ENCODE data around the gene SETD3. TPM values are rescaled to one million over a fixed set of nuclear protein-coding genes. Genes with fewer than 3 reads are reported as not detected.
A peak's percentile ranks its signal among the peaks of the same experiment; 100 is the strongest.

SETD3 gene
- total RNA-seq, 1 donor from 2014 or later = 44.3 TPM

DNA sequence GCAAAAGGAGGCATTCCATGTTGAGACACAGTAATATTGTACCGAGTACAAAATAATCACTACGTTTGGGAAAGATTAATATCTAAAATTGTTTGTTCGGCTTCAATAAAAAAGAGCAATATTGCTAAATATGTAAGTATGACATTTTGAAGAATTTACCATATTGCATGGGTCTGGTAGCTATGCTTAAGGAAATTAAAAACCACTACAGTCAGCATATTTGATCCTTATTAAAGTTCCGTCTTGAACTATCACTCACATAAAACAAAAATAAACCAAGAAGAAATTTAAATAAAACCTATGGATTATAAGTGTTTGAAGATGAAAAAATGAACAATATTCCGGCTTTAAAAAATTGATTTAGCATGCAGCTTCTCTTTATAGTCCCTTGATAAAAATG is 63.8 kb downstream of the SETD3 start:
- TF ChIP-seq, protein P1, sequence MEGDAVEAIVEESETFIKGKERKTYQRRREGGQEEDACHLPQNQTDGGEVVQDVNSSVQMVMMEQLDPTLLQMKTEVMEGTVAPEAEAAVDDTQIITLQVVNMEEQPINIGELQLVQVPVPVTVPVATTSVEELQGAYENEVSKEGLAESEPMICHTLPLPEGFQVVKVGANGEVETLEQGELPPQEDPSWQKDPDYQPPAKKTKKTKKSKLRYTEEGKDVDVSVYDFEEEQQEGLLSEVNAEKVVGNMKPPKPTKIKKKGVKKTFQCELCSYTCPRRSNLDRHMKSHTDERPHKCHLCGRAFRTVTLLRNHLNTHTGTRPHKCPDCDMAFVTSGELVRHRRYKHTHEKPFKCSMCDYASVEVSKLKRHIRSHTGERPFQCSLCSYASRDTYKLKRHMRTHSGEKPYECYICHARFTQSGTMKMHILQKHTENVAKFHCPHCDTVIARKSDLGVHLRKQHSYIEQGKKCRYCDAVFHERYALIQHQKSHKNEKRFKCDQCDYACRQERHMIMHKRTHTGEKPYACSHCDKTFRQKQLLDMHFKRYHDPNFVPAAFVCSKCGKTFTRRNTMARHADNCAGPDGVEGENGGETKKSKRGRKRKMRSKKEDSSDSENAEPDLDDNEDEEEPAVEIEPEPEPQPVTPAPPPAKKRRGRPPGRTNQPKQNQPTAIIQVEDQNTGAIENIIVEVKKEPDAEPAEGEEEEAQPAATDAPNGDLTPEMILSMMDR (conservative IDR thresholded peaks at IDR 0.05; ENCODE audit: low read depth, low read length) = no peak
- H3K4me3 ChIP-seq (ENCODE audit: low read depth, low read length) = no peak overlapping the region
- DNase-seq (ENCODE audit: low read depth) = no peak

DNA sequence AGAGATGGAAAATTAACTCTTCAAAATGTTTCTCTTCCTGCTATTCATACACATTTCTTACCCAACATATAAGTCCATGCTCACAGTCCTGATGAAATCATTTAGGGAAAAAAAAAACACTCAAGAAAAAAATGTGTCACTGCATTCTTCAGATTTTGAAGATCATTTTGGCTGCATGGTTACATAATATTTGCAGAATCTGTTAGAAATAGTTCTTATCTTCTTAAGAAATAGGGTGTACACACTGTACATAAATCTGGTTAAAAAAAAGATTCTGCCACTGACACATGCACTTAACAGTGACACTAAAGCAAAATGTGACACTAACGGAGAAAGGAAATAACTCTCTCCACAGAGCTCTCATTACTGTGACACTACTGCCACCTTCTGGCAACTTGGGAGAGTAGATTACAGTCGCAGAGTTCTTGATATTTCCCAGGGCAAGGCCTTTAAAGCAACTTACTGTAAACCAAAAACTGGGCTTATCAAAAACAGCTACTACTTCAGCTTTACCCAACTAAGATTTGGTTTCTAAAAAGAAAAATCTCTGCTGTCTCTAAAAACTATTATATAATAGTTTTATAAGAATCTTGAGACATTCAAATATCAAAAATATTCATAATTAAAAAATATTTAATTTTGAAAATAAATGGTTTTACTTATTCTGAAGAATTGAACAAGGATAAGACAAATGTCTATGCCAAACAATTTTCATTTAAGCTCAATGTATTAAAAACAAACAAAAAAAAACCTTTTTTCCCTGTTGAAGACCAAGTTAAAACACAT is 65.0 kb downstream of the SETD3 start:
- H3K4me3 ChIP-seq (ENCODE audit: low read depth, low read length) = no peak overlapping the region
- no peak for DNase-seq (ENCODE audit: low read depth)
- TF ChIP-seq, protein P1 (conservative IDR thresholded peaks at IDR 0.05; ENCODE audit: low read depth, low read length) = peak; percentile 87

DNA sequence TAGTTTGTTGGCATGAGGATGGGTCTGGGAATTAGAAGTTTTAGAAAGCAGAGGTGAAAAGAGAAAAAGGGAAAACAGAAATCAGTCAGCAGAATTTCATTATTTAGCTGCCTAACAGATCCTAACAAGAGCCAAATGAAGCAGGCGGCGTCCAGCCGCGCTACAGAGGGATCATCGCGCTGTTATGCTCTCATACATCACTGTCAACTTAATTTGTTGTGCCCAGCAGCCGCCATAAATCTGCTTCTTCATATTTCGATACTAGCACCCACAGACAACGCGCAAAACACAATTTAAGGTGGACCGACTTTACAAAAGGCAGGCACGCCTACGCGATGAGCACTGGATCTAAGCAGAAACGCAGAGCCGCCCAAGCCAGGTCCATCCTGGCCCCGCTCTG is 66.7 kb downstream of the SETD3 start:
- no peak for DNase-seq (ENCODE audit: low read depth)
- TF ChIP-seq, protein P1 (conservative IDR thresholded peaks at IDR 0.05; ENCODE audit: low read depth, low read length) = no peak
- no peak overlapping the region for H3K4me3 ChIP-seq (ENCODE audit: low read depth, low read length)

DNA sequence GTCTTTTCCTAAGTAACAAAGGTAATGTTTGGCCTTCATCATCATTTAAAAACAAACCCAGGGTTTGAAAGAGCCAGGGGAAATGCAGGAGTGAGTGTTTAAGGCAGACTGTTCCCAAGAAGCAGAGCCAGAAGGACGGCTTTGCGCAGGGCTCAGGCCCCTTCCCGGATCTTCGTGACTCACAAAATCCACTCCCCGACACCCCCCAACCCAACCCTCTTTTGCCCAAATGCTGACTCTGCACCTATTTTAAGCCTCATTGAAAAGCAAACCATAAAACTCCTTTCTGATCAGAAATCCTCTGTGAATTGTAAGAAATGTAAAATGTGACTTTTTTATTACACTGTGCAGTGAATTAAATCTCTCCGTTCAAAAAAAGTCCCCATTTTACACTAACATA is 67.5 kb downstream of the SETD3 start:
- no peak for DNase-seq (ENCODE audit: low read depth)
- TF ChIP-seq, protein P1 (conservative IDR thresholded peaks at IDR 0.05; ENCODE audit: low read depth, low read length) = no peak
- no peak overlapping the region for H3K4me3 ChIP-seq (ENCODE audit: low read depth, low read length)

DNA sequence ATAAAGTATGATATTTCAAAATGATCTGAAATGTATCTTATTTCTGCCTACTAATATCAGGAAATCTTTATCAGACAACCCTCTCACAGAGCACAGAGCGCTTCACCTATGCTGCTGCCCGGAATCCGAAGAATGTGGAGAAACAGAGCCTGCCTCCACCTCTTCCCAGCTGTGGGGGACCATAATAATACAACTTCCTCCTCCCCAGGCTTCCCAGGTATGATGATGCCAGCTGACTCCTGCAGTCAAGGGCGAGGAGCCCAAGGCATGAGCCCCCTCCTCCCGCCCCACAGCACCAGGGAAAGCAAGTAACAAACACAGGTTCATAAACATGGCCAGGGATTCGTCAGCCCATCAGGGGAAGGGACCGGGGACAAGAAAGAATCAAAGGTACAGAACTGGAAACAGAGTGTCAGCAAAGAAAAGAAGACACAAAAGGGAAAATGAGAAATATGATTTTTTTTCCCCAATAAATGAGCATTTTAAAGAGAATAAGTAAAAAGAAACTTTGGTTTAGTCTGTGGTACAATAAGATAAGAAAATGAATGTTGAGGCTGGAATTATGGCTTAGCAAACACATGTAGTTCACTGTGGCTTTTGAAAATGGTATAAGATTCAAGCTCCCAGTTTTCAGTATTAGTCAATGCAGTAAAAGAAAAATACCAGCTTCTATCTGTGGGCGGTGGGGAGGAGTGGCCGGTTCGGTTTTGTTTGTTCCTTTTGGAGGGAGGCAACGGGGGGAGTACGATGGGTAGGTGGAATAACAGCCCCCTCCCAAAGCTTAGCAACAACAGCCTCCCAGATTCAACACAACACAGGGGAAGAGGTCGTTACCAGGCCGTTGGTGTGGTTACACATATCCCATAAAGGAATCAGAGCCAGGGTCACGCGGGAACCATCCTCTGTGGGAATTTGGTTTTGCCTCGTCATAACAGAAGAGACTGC is 68.3 kb downstream of the SETD3 start:
- no peak overlapping the region for H3K4me3 ChIP-seq (ENCODE audit: low read depth, low read length)
- TF ChIP-seq, protein P1 (conservative IDR thresholded peaks at IDR 0.05; ENCODE audit: low read depth, low read length) = no peak
- DNase-seq (ENCODE audit: low read depth) = no peak

DNA sequence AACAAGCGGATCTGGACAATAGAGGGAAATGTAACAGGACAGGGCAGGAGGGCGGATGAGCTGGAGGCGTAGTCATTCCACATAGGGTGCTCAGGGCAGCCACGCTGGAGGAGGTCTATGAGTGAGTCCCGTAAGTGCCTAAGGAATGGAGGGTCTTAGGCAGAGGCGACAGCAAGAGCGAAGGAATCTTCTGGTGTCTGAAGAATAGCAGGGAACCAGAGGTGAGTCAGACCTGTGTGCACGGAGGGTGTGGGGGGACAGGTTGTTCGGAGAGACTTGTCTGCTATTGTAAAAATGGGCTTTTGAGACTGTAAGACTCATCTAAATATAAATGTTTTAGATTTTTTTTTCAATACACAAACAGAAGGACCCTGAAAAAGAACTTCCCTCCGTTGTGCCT is 70.6 kb downstream of the SETD3 start:
- H3K4me3 ChIP-seq (ENCODE audit: low read depth, low read length) = no peak overlapping the region
- DNase-seq (ENCODE audit: low read depth) = no peak
- TF ChIP-seq, protein P1 (conservative IDR thresholded peaks at IDR 0.05; ENCODE audit: low read depth, low read length) = no peak

All from epithelial cell of proximal tubule (primary cell).